Measurements from ENCODE around the gene MLPH.
"Not testable (repeated sequence)": the region's sequence is repeated elsewhere in the genome, so short reads cannot be mapped to it uniquely, and the experiment has no call there.

The MLPH gene

GRCh38 chr2:237469410-237469809, 17.6 kb upstream of the MLPH start:
- H2BK15ac ChIP-seq (replicated peaks; ENCODE audit: low read depth); H2BK120ac ChIP-seq (ENCODE audit: low read depth, low read length); H3K4me3 ChIP-seq (ENCODE audit: low read length); H3K4me1 ChIP-seq (ENCODE audit: control insufficient read depth, low read depth, low read length); H3K36me3 ChIP-seq (ENCODE audit: control insufficient read depth, insufficient read depth, low read length); H3K56ac ChIP-seq (ENCODE audit: low read length); H3K9ac ChIP-seq (ENCODE audit: low read length); H3K4ac ChIP-seq (ENCODE audit: low read depth, low read length); H2BK5ac ChIP-seq (ENCODE audit: low read length); H3K18ac ChIP-seq (ENCODE audit: low read length); H3K79me2 ChIP-seq (ENCODE audit: control insufficient read depth, insufficient read depth, low read length); H3K79me1 ChIP-seq (ENCODE audit: low read length); H3K23ac ChIP-seq (ENCODE audit: low read length); H3K27ac ChIP-seq (ENCODE audit: low read depth, low read length); DNase-seq; H4K5ac ChIP-seq (ENCODE audit: low read length); H2AK5ac ChIP-seq (ENCODE audit: low read length); H4K8ac ChIP-seq (ENCODE audit: low read depth, low read length); H3K4me2 ChIP-seq (ENCODE audit: low read length); H3K27me3 ChIP-seq (ENCODE audit: insufficient read depth, low read length, poor library complexity): not testable (repeated sequence)
- WGBS (ENCODE audit: extremely low coverage, insufficient coverage, low lambda C conversion rate): no CpG with 5 or more reads among the region's 7 CpGs

GRCh38 chr2:237469849-237470248, 17.2 kb upstream of the MLPH start:
- Histone ChIP-seq H3K27me3 (ENCODE audit: insufficient read depth, low read length, poor library complexity) (no peaks in the 10 kb centered on the region), H4K8ac (ENCODE audit: low read depth, low read length) (no peak overlapping the region), H3K4me1 (ENCODE audit: control insufficient read depth, low read depth, low read length) (no peaks in the 10 kb centered on the region), H2BK5ac (ENCODE audit: low read length) (no peak overlapping the region), H3K18ac (ENCODE audit: low read length) (no peak overlapping the region), H3K4me3 (ENCODE audit: low read length) (no peak overlapping the region), H3K79me1 (ENCODE audit: low read length) (no peaks in the 10 kb centered on the region), H2AK5ac (ENCODE audit: low read length) (no peak overlapping the region), H2BK15ac (replicated peaks; ENCODE audit: low read depth) (no peak overlapping the region), H3K56ac (ENCODE audit: low read length) (no peak overlapping the region), H4K5ac (ENCODE audit: low read length) (no peak overlapping the region), H3K27ac (ENCODE audit: low read depth, low read length) (no peak overlapping the region), H3K79me2 (ENCODE audit: control insufficient read depth, insufficient read depth, low read length) (no peaks in the 10 kb centered on the region), H3K23ac (ENCODE audit: low read length) (no peak overlapping the region), H3K4ac (ENCODE audit: low read depth, low read length) (no peak overlapping the region), H2BK120ac (ENCODE audit: low read depth, low read length) (no peak overlapping the region), H3K9ac (ENCODE audit: low read length) (no peak overlapping the region), H3K4me2 (ENCODE audit: low read length) (no peak overlapping the region), H3K36me3 (ENCODE audit: control insufficient read depth, insufficient read depth, low read length) (no peaks in the 10 kb centered on the region)
- DNase-seq: no peak
- WGBS (ENCODE audit: extremely low coverage, insufficient coverage, low lambda C conversion rate): no CpG with 5 or more reads among the region's 4 CpGs

- Histone ChIP-seq H3K27me3 (ENCODE audit: insufficient read depth, low read length, poor library complexity) (no peaks in the 10 kb centered on the region), H3K4ac (ENCODE audit: low read depth, low read length) (no peak overlapping the region), H3K56ac (ENCODE audit: low read length) (no peak overlapping the region), H3K36me3 (ENCODE audit: control insufficient read depth, insufficient read depth, low read length) (no peaks in the 10 kb centered on the region), H4K8ac (ENCODE audit: low read depth, low read length) (no peak overlapping the region), H3K27ac (ENCODE audit: low read depth, low read length) (no peak overlapping the region), H3K4me3 (ENCODE audit: low read length) (no peak overlapping the region), H2BK120ac (ENCODE audit: low read depth, low read length) (no peak overlapping the region), H3K9ac (ENCODE audit: low read length) (no peak overlapping the region), H2BK5ac (ENCODE audit: low read length) (no peak overlapping the region), H3K79me2 (ENCODE audit: control insufficient read depth, insufficient read depth, low read length) (no peaks in the 10 kb centered on the region), H3K79me1 (ENCODE audit: low read length) (no peaks in the 10 kb centered on the region), H3K18ac (ENCODE audit: low read length) (no peak overlapping the region), H2AK5ac (ENCODE audit: low read length) (no peak overlapping the region), H3K4me2 (ENCODE audit: low read length) (no peak overlapping the region), H3K23ac (ENCODE audit: low read length) (no peak overlapping the region), H3K4me1 (ENCODE audit: control insufficient read depth, low read depth, low read length) (peaks cover 2% of the 10 kb centered on the region), H4K5ac (ENCODE audit: low read length) (no peak overlapping the region), H2BK15ac (replicated peaks; ENCODE audit: low read depth) (no peak overlapping the region)
- WGBS (ENCODE audit: extremely low coverage, insufficient coverage, low lambda C conversion rate): no CpG with 5 or more reads among the region's 7 CpGs
- DNase-seq: no peak
Observed at GRCh38 chr2:237470914-237471313, 16.1 kb upstream of the MLPH start.

- Histone ChIP-seq H3K79me1 (ENCODE audit: low read length) (no peaks in the 10 kb centered on the region), H3K4me3 (ENCODE audit: low read length) (no peak overlapping the region), H2BK15ac (replicated peaks; ENCODE audit: low read depth) (no peak overlapping the region), H4K8ac (ENCODE audit: low read depth, low read length) (no peak overlapping the region), H3K18ac (ENCODE audit: low read length) (no peak overlapping the region), H2AK5ac (ENCODE audit: low read length) (peak overlapping the region; percentile 47), H3K56ac (ENCODE audit: low read length) (peak overlapping the region; percentile 76), H3K4ac (ENCODE audit: low read depth, low read length) (no peak overlapping the region), H3K79me2 (ENCODE audit: control insufficient read depth, insufficient read depth, low read length) (no peaks in the 10 kb centered on the region), H2BK120ac (ENCODE audit: low read depth, low read length) (no peak overlapping the region), H3K23ac (ENCODE audit: low read length) (no peak overlapping the region), H2BK5ac (ENCODE audit: low read length) (peak overlapping the region; percentile 13), H3K27ac (ENCODE audit: low read depth, low read length) (no peak overlapping the region), H3K4me2 (ENCODE audit: low read length) (no peak overlapping the region), H3K4me1 (ENCODE audit: control insufficient read depth, low read depth, low read length) (peaks cover 2% of the 10 kb centered on the region), H4K5ac (ENCODE audit: low read length) (no peak overlapping the region), H3K36me3 (ENCODE audit: control insufficient read depth, insufficient read depth, low read length) (no peaks in the 10 kb centered on the region), H3K9ac (ENCODE audit: low read length) (peak overlapping the region; percentile 20), H3K27me3 (ENCODE audit: insufficient read depth, low read length, poor library complexity) (no peaks in the 10 kb centered on the region)
- DNase-seq: peak; percentile 84
- no CpG with 5 or more reads among the region's 14 CpGs for WGBS (ENCODE audit: extremely low coverage, insufficient coverage, low lambda C conversion rate)
Observed at GRCh38 chr2:237471438-237472186, 15.4 kb upstream of the MLPH start.

GRCh38 chr2:237472187-237472712, 14.8 kb upstream of the MLPH start:
- H2BK120ac ChIP-seq (ENCODE audit: low read depth, low read length): no peak overlapping the region
- H3K4ac ChIP-seq (ENCODE audit: low read depth, low read length): no peak overlapping the region
- H2AK5ac ChIP-seq (ENCODE audit: low read length): peak overlapping the region; percentile 47
- no peaks in the 10 kb centered on the region for H3K36me3 ChIP-seq (ENCODE audit: control insufficient read depth, insufficient read depth, low read length)
- no peak overlapping the region for H2BK15ac ChIP-seq (replicated peaks; ENCODE audit: low read depth)
- H3K56ac ChIP-seq (ENCODE audit: low read length): no peak overlapping the region
- WGBS (ENCODE audit: extremely low coverage, insufficient coverage, low lambda C conversion rate): no CpG with 5 or more reads among the region's 8 CpGs
- H4K8ac ChIP-seq (ENCODE audit: low read depth, low read length): no peak overlapping the region
- H3K27me3 ChIP-seq (ENCODE audit: insufficient read depth, low read length, poor library complexity): no peaks in the 10 kb centered on the region
- H3K27ac ChIP-seq (ENCODE audit: low read depth, low read length): no peak overlapping the region
- H3K4me3 ChIP-seq (ENCODE audit: low read length): no peak overlapping the region
- no peak overlapping the region for H3K23ac ChIP-seq (ENCODE audit: low read length)
- no peak overlapping the region for H3K18ac ChIP-seq (ENCODE audit: low read length)
- DNase-seq: no peak
- no peaks in the 10 kb centered on the region for H3K79me1 ChIP-seq (ENCODE audit: low read length)
- no peak overlapping the region for H3K4me2 ChIP-seq (ENCODE audit: low read length)
- H2BK5ac ChIP-seq (ENCODE audit: low read length): peak overlapping the region; percentile 13
- no peak overlapping the region for H3K9ac ChIP-seq (ENCODE audit: low read length)
- no peak overlapping the region for H4K5ac ChIP-seq (ENCODE audit: low read length)
- no peaks in the 10 kb centered on the region for H3K79me2 ChIP-seq (ENCODE audit: control insufficient read depth, insufficient read depth, low read length)
- H3K4me1 ChIP-seq (ENCODE audit: control insufficient read depth, low read depth, low read length): peaks cover 2% of the 10 kb centered on the region
